ENCODE data around the gene ATP13A3.

DNA sequence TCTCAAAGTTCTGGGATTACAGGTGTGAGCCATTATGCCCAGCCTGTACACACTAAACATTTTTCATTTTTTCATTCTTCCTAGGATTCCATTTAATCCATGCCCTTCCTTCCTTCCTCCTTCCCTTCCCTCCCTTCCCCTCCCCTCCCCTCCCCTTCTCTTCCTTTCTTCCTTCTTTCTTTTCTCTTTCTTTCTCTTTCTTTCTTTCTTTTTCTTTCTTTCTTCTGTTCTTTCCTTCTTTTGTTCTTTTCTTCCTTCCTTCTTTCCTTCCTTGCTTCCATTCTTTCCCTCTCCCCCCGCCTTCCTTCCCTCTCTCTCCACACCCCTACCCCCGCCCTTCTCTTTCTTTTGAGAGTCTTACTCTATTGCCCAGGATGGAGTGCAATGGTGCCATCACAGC, 40.9 kb upstream of the ATP13A3 start:
- TF ChIP-seq, protein P1, sequence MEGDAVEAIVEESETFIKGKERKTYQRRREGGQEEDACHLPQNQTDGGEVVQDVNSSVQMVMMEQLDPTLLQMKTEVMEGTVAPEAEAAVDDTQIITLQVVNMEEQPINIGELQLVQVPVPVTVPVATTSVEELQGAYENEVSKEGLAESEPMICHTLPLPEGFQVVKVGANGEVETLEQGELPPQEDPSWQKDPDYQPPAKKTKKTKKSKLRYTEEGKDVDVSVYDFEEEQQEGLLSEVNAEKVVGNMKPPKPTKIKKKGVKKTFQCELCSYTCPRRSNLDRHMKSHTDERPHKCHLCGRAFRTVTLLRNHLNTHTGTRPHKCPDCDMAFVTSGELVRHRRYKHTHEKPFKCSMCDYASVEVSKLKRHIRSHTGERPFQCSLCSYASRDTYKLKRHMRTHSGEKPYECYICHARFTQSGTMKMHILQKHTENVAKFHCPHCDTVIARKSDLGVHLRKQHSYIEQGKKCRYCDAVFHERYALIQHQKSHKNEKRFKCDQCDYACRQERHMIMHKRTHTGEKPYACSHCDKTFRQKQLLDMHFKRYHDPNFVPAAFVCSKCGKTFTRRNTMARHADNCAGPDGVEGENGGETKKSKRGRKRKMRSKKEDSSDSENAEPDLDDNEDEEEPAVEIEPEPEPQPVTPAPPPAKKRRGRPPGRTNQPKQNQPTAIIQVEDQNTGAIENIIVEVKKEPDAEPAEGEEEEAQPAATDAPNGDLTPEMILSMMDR (IDR thresholded peaks at IDR 0.05) = no peak
- TF ChIP-seq POLR2A (IDR thresholded peaks at IDR 0.05) = no peak
- TF ChIP-seq POLR2AphosphoS5 (IDR thresholded peaks at IDR 0.05) = no peak

Measured in upper lobe of left lung (tissue), 4 donors.